Measurements from ENCODE around the gene ANKRD34C. TPM values are rescaled to one million over a fixed set of nuclear protein-coding genes. Genes with fewer than 3 reads are reported as not detected.

Gene ANKRD34C
- total RNA-seq: not detected

GRCh38 chr15:79282371-79283251, at the start of gene ANKRD34C:
Gene ANKRD34C, plus strand, starts transcription at chr15:79282722. Its CDS starts 10,563 bp downstream, at chr15:79293285.
- Mint-ChIP-seq H3K4me1 (no peaks in the 10 kb centered on the region), H3K36me3 (ENCODE audit: low read depth) (no peaks in the 10 kb centered on the region), H3K27ac (no peak within 1 kb of the TSS), H3K27me3 (peaks cover 52% of the 10 kb centered on the region), H3K9me3 (ENCODE audit: low read depth) (no peaks in the 10 kb centered on the region), H3K4me3 (no peak within 1 kb of the TSS)
- peak; percentile 13 for DNase-seq
- ChIA-PET CTCF (no interaction called here), POLR2A (interaction anchor here (0.6 kb wide), 1 partner anchor 29 kb away, joined by 3 read pairs; no protein-coding TSS in a partner anchor)
- no peak for ATAC-seq
- intact Hi-C loops (cut with DNase I, micrococcal nuclease): no loop called here

DNA sequence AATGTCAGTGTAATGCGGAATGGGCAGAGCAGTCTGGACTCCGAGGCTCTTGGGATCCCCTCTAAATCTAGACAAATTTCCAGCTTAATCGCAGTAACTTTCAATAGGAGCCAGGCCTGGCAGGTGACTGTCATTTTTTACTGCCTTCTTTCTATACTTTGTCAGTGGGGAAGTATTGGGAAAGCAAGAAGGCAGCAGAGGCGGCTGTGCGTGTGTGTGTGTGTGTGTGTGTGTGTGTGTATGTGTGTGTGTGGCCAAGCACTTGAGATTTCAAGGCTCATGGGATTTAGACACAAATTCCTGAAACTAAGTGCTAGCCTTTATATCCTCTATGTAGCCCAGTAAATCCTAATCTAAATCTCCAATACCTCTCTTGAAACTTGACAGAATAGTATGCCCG, 49.3 kb upstream of the ANKRD34C start:
- Mint-ChIP-seq H3K9me3 (ENCODE audit: low read depth) (peaks cover 15% of the 10 kb centered on the region), H3K27me3 (peaks cover 14% of the 10 kb centered on the region), H3K27ac (no peak overlapping the region), H3K4me3 (no peak overlapping the region), H3K4me1 (no peaks in the 10 kb centered on the region), H3K36me3 (ENCODE audit: low read depth) (no peaks in the 10 kb centered on the region)
- ATAC-seq: no peak
- intact Hi-C loops (cut with DNase I, micrococcal nuclease): no loop called here
- no peak for DNase-seq
- CTCF ChIA-PET: interaction anchor here (0.7 kb wide), 1 partner anchor 167 kb away, joined by 3 read pairs; no protein-coding TSS in a partner anchor
- POLR2A ChIA-PET: no interaction called here

DNA sequence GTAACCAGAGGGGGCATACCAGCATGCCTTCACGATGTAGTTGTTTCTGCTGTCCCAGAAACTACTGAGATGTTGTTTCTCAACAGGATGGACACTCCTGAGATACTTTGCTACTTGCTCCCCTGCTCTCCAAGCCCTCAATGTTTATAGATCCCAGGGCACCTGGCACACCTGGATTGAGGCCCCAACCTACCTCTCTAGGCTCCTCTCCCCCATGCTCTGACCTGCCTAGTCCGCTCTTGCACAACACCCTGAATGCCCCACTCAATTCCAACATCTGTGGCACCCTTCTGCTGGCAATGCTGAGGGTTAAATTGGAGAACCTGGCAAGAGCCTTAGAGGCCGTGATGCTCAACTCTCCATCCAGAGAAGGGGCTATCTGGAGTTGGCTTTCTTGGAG, 42.5 kb upstream of the ANKRD34C start:
- intact Hi-C loops (cut with DNase I, micrococcal nuclease): no loop called here
- ChIA-PET POLR2A (no interaction called here), CTCF (no interaction called here)
- H3K27ac Mint-ChIP-seq: no peak overlapping the region
- no peak overlapping the region for H3K4me3 Mint-ChIP-seq
- H3K27me3 Mint-ChIP-seq: peaks cover 16% of the 10 kb centered on the region
- ATAC-seq (no peak), DNase-seq (no peak)
- no peaks in the 10 kb centered on the region for H3K4me1 Mint-ChIP-seq
- no peaks in the 10 kb centered on the region for H3K36me3 Mint-ChIP-seq (ENCODE audit: low read depth)
- H3K9me3 Mint-ChIP-seq (ENCODE audit: low read depth): no peaks in the 10 kb centered on the region

DNA sequence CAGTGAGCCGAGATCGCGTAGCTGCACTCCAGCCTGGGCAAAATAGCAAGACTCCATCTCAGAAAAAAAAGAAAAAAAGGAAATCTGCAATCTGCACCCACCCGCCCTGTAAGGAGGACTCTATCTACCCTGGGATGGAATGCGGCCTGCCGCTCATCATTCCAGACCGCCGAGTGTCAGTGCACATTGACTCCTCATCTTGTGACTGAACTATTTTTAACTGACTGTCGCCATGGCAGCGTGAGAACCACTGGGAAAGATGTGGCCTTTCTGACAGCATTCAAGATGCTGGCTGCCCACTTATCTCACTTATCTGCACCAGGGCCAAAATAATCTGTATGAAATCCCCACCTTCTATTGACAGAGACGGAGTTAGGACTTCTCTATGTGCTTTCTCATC, 38.8 kb upstream of the ANKRD34C start:
- ATAC-seq (no peak), DNase-seq (no peak)
- intact Hi-C loops (cut with DNase I, micrococcal nuclease): no loop called here
- ChIA-PET CTCF (no interaction called here), POLR2A (no interaction called here)
- no peak overlapping the region for H3K4me3 Mint-ChIP-seq
- no peaks in the 10 kb centered on the region for H3K4me1 Mint-ChIP-seq
- H3K27me3 Mint-ChIP-seq: peaks cover 12% of the 10 kb centered on the region
- H3K9me3 Mint-ChIP-seq (ENCODE audit: low read depth): no peaks in the 10 kb centered on the region
- no peak overlapping the region for H3K27ac Mint-ChIP-seq
- H3K36me3 Mint-ChIP-seq (ENCODE audit: low read depth): no peaks in the 10 kb centered on the region

DNA sequence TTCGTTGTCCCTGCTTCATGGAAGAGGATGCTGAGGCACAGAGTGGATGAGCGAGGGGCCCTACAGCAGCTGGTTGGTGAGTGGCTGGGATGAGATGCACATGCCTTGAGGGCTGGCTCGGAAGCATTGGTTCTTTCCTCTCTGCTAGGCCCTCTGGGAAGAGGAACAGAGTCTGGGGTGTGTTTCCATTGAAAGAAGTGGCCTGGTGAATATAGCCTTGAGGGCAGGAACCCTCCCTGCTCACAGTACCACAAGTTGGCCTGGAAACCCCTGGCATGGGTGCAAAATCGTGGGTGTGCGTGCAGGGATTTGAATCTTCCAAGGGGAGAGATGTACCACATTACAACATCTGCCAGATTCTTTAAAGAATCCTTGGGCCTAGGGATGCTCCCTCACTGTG, 37.6 kb upstream of the ANKRD34C start:
- Mint-ChIP-seq H3K27me3 (peaks cover 9% of the 10 kb centered on the region), H3K9me3 (ENCODE audit: low read depth) (no peaks in the 10 kb centered on the region), H3K4me3 (no peak overlapping the region), H3K27ac (no peak overlapping the region), H3K36me3 (ENCODE audit: low read depth) (no peaks in the 10 kb centered on the region), H3K4me1 (no peaks in the 10 kb centered on the region)
- ATAC-seq (no peak), DNase-seq (no peak)
- CTCF ChIA-PET: no interaction called here
- intact Hi-C loops (cut with DNase I, micrococcal nuclease): no loop called here
- POLR2A ChIA-PET: no interaction called here

DNA sequence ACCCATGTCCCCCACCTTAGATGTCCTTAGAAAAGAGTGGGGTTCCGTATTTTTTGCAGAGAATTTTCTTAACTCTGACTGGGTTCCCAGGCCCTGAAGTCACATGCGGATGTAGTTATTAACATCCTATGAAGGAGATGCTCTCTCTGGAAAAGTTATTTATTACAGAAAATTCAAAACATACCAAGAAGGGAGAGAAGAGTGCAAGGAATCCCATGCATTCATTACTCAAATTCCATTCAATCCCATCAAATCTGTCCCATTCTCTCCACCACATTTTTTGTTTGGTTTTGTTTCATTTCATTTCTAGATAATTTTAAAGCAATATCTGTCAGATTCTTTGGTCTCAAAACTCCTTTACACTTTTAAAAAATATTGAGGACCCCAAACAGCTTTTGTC, 34.3 kb upstream of the ANKRD34C start:
- Mint-ChIP-seq H3K27me3 (peaks cover 13% of the 10 kb centered on the region), H3K9me3 (ENCODE audit: low read depth) (no peaks in the 10 kb centered on the region), H3K36me3 (ENCODE audit: low read depth) (no peaks in the 10 kb centered on the region), H3K4me1 (no peaks in the 10 kb centered on the region), H3K27ac (no peak overlapping the region), H3K4me3 (no peak overlapping the region)
- POLR2A ChIA-PET: no interaction called here
- ATAC-seq (no peak), DNase-seq (no peak)
- intact Hi-C loops (cut with DNase I, micrococcal nuclease): no loop called here
- CTCF ChIA-PET: no interaction called here

- intact Hi-C loops (cut with DNase I, micrococcal nuclease): no loop called here
- no peak overlapping the region for H3K4me3 Mint-ChIP-seq
- POLR2A ChIA-PET: no interaction called here
Observed at GRCh38 chr15:79257454-79257853, 25.1 kb upstream of the ANKRD34C start.

DNA sequence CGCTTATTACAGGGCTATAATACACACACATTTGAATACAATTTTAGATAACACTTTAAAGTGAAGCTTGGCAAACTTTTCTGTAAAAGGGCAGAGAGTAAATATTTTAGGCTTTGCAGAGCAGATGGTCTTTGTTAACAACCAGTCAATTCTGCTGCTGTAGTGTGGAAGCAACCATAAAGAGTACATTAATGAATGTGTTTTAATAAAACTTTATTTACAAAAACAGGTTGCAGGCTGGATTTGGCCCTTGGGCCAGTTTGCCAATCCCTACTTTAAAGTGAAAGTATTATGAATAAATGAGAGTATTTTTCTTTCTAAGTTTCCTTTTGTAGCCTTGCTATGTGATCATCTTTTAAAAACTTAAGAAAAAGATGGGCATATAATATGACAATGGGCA, 20.7 kb upstream of the ANKRD34C start:
- no peaks in the 10 kb centered on the region for H3K36me3 Mint-ChIP-seq (ENCODE audit: low read depth)
- CTCF ChIA-PET: no interaction called here
- intact Hi-C loops (cut with DNase I, micrococcal nuclease): no loop called here
- H3K4me3 Mint-ChIP-seq: no peak overlapping the region
- ATAC-seq (no peak), DNase-seq (no peak)
- H3K27ac Mint-ChIP-seq: no peak overlapping the region
- no peaks in the 10 kb centered on the region for H3K9me3 Mint-ChIP-seq (ENCODE audit: low read depth)
- no peaks in the 10 kb centered on the region for H3K4me1 Mint-ChIP-seq
- POLR2A ChIA-PET: no interaction called here
- peaks cover 25% of the 10 kb centered on the region for H3K27me3 Mint-ChIP-seq

More at GRCh38 chr15:79257454-79257853, 25.1 kb upstream of the ANKRD34C start:
- CTCF ChIA-PET: no interaction called here
- peaks cover 2% of the 10 kb centered on the region for H3K9me3 Mint-ChIP-seq (ENCODE audit: low read depth)
- no peaks in the 10 kb centered on the region for H3K4me1 Mint-ChIP-seq
- H3K27me3 Mint-ChIP-seq: peaks cover 30% of the 10 kb centered on the region
- DNase-seq (no peak), ATAC-seq (no peak)
- H3K27ac Mint-ChIP-seq: no peak overlapping the region
- no peaks in the 10 kb centered on the region for H3K36me3 Mint-ChIP-seq (ENCODE audit: low read depth)

- Mint-ChIP-seq H3K36me3 (ENCODE audit: low read depth) (no peaks in the 10 kb centered on the region), H3K27me3 (peaks cover 25% of the 10 kb centered on the region), H3K9me3 (ENCODE audit: low read depth) (no peaks in the 10 kb centered on the region), H3K4me3 (no peak overlapping the region), H3K27ac (no peak overlapping the region), H3K4me1 (no peaks in the 10 kb centered on the region)
- no peak for DNase-seq
- intact Hi-C loops (cut with DNase I, micrococcal nuclease): no loop called here
- ChIA-PET POLR2A (no interaction called here), CTCF (no interaction called here)
- no peak for ATAC-seq
Observed at GRCh38 chr15:79265167-79265566, 17.4 kb upstream of the ANKRD34C start.

DNA sequence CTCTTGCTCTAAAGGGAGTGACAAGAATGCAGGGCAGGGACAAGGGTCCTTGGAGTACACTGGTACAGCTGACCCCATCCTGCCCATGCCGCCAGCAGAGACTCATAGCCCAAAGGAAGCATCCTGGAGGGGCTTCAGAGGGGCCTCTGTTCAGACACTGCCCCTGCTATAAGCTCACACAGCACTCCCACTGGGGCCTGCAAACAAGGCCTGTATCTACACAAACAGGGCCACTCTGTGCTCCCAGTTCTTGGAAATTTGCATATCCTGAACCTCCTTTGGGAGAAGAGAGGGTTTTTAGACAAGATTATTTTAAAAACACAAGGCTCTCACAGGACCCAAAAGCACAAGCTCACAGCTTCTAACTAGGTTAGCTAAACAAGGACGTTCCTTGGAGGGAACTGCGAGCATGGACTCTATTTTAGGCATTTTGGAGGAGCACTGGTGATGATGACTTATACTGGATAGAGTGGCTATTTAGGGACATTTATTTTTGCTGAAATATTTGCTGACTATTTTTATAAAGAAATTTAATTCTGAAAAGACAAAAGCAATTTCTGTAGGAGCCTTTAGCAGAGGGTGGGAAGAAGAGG, 16.4 kb upstream of the ANKRD34C start:
- no peak overlapping the region for H3K4me3 Mint-ChIP-seq
- no peak for DNase-seq
- H3K27ac Mint-ChIP-seq: no peak overlapping the region
- ATAC-seq: no peak
- no peaks in the 10 kb centered on the region for H3K36me3 Mint-ChIP-seq (ENCODE audit: low read depth)
- CTCF ChIA-PET: interaction anchor here (0.8 kb wide), 1 partner anchor 587 kb away, joined by 3 read pairs; no protein-coding TSS in a partner anchor
- H3K4me1 Mint-ChIP-seq: no peaks in the 10 kb centered on the region
- intact Hi-C loops (cut with DNase I, micrococcal nuclease): no loop called here
- POLR2A ChIA-PET: no interaction called here
- H3K27me3 Mint-ChIP-seq: peaks cover 21% of the 10 kb centered on the region
- H3K9me3 Mint-ChIP-seq (ENCODE audit: low read depth): no peaks in the 10 kb centered on the region

DNA sequence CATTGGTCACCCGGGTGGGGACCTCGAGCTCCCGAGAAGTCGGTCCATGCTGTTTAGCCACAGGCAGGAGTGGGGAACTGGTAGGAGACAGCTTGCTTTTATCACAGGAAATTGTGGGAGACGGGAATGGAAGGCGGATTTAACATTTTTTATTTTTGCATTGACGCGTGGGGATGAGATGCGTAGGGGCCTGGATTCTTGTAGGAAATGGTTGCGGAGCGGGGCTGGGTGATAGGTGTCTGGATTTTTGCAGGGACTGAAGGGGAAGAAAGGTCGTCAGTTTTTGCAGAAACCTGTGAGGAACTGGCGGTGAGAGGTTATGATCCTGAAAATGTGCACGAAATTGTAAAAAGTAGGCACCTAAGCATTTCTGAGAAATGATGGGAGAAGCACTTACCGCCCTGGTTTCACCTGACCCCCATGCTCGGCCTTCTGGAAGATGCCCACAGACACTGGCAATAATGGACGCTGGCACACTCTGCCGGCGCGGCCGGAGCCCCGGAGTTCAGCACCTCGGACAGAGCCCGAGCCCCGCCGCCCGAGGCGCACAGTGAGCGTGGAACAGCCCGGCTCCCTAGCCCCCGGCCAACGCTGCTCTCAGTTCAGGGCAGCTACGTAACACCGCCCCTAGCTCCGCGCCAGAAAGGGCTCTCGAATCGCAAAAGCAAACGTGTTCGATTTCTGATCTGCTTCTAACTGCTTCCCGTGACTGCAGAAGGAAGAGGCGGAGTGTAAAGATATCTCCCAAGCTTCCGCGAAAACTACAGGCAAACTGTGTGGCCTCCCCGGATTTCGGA, 928 bp downstream of the ANKRD34C start:
- DNase-seq (peak; percentile 63), ATAC-seq (peak; percentile 42)
- no peaks in the 10 kb centered on the region for H3K36me3 Mint-ChIP-seq (ENCODE audit: low read depth)
- H3K27ac Mint-ChIP-seq: no peak overlapping the region
- intact Hi-C loops (cut with DNase I, micrococcal nuclease): no loop called here
- CTCF ChIA-PET: no interaction called here
- POLR2A ChIA-PET: no interaction called here
- no peak overlapping the region for H3K4me3 Mint-ChIP-seq
- peaks cover 58% of the 10 kb centered on the region for H3K27me3 Mint-ChIP-seq
- no peaks in the 10 kb centered on the region for H3K4me1 Mint-ChIP-seq
- no peaks in the 10 kb centered on the region for H3K9me3 Mint-ChIP-seq (ENCODE audit: low read depth)

All from activated CD4-positive, alpha-beta T cell treated with anti-CD3 and anti-CD28 coated beads for 36 hours (primary cell).